ENCODE results near the gene CTDSPL2. TPM values are rescaled to one million over a fixed set of nuclear protein-coding genes. Genes with fewer than 3 reads are reported as not detected.

CTDSPL2 gene
- total and polyA plus RNA-seq, 2 of the 8 experiments (the other 6 are each of a cell fraction or from before 2014, with no cell fraction given), result 25.2 to 64.7 TPM

GRCh38 chr15:44500555-44500954, 73.1 kb downstream of the CTDSPL2 start:
- no peak overlapping the region for H3K9ac ChIP-seq (replicated peaks in 1 of 4; ENCODE audit: extremely low read depth in 1 of 4, low read depth in 3 of 4, low read length in 3 of 4)
- no peak for TF ChIP-seq CBX5 (IDR thresholded peaks at IDR 0.05; ENCODE audit: low read depth, low read length)
- TF ChIP-seq EP300 (IDR thresholded peaks at IDR 0.05; ENCODE audit: borderline replicate concordance in 1 of 2, low read depth in 2 of 2, low read length in 2 of 2), result no peak
- TF ChIP-seq NRF1 (IDR thresholded peaks at IDR 0.05; ENCODE audit: low read depth, low read length), result no peak
- no peak for TF ChIP-seq SIN3A (conservative IDR thresholded peaks at IDR 0.05 in 1 of 2, IDR thresholded peaks at IDR 0.05 in 1 of 2; ENCODE audit: low read depth in 1 of 2, low read length in 2 of 2)
- no peaks in the 10 kb centered on the region for H3K79me1 ChIP-seq (ENCODE audit: low read depth, low read length)
- no peak overlapping the region for H2BK20ac ChIP-seq (ENCODE audit: low read length)
- no peak overlapping the region for H3K27ac ChIP-seq (ENCODE audit: low read depth, low read length)
- ChIA-PET CTCF (ENCODE audit: partially characterized antibody) (interaction anchor here (1.1 to 1.8 kb wide), 10 partner anchors 9 to 239 kb away, joined by 3 to 14 read pairs (median 4); no protein-coding TSS in a partner anchor), POLR2A (ENCODE audit: partially characterized antibody) (interaction anchor here (1.2 to 1.6 kb wide), 2 partner anchors 37 to 73 kb away, joined by 3 to 10 read pairs; partner anchors contain the start of gene CTDSPL2)
- peaks cover 10 to 63% (median 24%) of the 10 kb centered on the region in 4 experiments; a peak in 7 of 8 replicates for H3K36me3 ChIP-seq (ENCODE audit: control insufficient read depth in 2 of 4, insufficient read depth in 4 of 4, low read length in 3 of 4)
- no peak overlapping the region for H4K5ac ChIP-seq (ENCODE audit: insufficient read length, low read depth, low read length)
- H2AK5ac ChIP-seq (ENCODE audit: low read depth, low read length), result no peak overlapping the region
- no peaks in the 10 kb centered on the region for H3K23me2 ChIP-seq (ENCODE audit: low read depth, low read length)
- H2BK15ac ChIP-seq (ENCODE audit: low read length), result no peak overlapping the region
- H3K27me3 ChIP-seq (replicated peaks in 1 of 4; ENCODE audit: control insufficient read depth in 3 of 4, extremely low read depth in 1 of 4, insufficient read depth in 3 of 4, low read length in 3 of 4), result no peaks in the 10 kb centered on the region
- H2AFZ ChIP-seq (ENCODE audit: low read length), result no peak overlapping the region
- H3K23ac ChIP-seq (ENCODE audit: insufficient read length), result no peak overlapping the region
- H3K4ac ChIP-seq (replicated peaks; ENCODE audit: insufficient read length, low read depth, low read length), result no peak overlapping the region
- no peak for DNase-seq (ENCODE audit: low read depth in 1 of 2, low spot score in 2 of 2)
- peaks cover 0 to 2% of the 10 kb centered on the region in 2 experiments for H4K20me1 ChIP-seq (replicated peaks in 1 of 2; ENCODE audit: control insufficient read depth in 1 of 2, insufficient read depth in 2 of 2, low read length in 2 of 2)
- FAIRE-seq, result no peak
- 95% methylated on average over 3 of the region's 3 CpGs; no CpG with 5 or more reads in 1 of the 2 experiments for WGBS, 2 experiments (ENCODE audit: extremely low coverage in 1 of 2, insufficient coverage in 1 of 2, insufficient read length in 1 of 2, insufficient replicate concordance in 2 of 2, low coverage in 1 of 2, low lambda C conversion rate in 2 of 2, missing lambda C conversion rate in 1 of 2)
- H3K14ac ChIP-seq (ENCODE audit: insufficient read length), result no peak overlapping the region
- H4K8ac ChIP-seq (ENCODE audit: extremely low read depth, insufficient read depth, low read length), result no peak overlapping the region
- H3K4me2 ChIP-seq (ENCODE audit: insufficient read depth in 1 of 2, low read depth in 2 of 2, low read length in 2 of 2), result no peak overlapping the region
- no peaks in the 10 kb centered on the region for H3K4me1 ChIP-seq (replicated peaks in 1 of 4; ENCODE audit: control insufficient read depth in 3 of 4, insufficient read depth in 4 of 4, low read length in 3 of 4)
- H4K91ac ChIP-seq (replicated peaks; ENCODE audit: insufficient read length, low read length), result no peak overlapping the region
- no peak overlapping the region for H3K56ac ChIP-seq (replicated peaks; ENCODE audit: insufficient read length, low read depth, low read length)
- H3K4me3 ChIP-seq (ENCODE audit: extremely low read depth in 1 of 4, insufficient read depth in 2 of 4, low read depth in 3 of 4, low read length in 4 of 4), result no peak overlapping the region
- no peak overlapping the region for H2BK5ac ChIP-seq (ENCODE audit: low read depth, low read length)
- H3K18ac ChIP-seq (ENCODE audit: extremely low read depth, low read length), result no peak overlapping the region
- peaks cover 0 to 4% of the 10 kb centered on the region in 2 experiments; a peak in 2 of 4 replicates for H3K79me2 ChIP-seq (ENCODE audit: control insufficient read depth in 1 of 2, insufficient read depth in 2 of 2, low read length in 2 of 2)
- H3K9me3 ChIP-seq (ENCODE audit: insufficient read depth in 2 of 2, low read depth in 1 of 2, low read length in 1 of 2), result no peaks in the 10 kb centered on the region
- H2BK12ac ChIP-seq (ENCODE audit: low read depth, low read length), result no peak overlapping the region
- H2BK120ac ChIP-seq (replicated peaks; ENCODE audit: low read depth, low read length), result no peak overlapping the region
